Stimulated activated CD8-positive, alpha-beta memory T cell treated with anti-CD3 and anti-CD28 coated beads, Interleukin-12 subunit alpha, Interleukin-12 subunit beta, amount 100 ng/mL, for 1 hour (primary cell): ENCODE results near the gene PI4KB.
A peak's percentile ranks its signal among the peaks of the same experiment; 100 is the strongest.
"Not testable (repeated sequence)": the region's sequence is repeated elsewhere in the genome, so short reads cannot be mapped to it uniquely, and the experiment has no call there.

ENCODE experiments used
- DNase-seq: peaks from one replicate; pipeline ENCODE4 v3.0.0-alpha.2; 2020; ENCODE audit warnings: low read depth

PI4KB gene

DNA sequence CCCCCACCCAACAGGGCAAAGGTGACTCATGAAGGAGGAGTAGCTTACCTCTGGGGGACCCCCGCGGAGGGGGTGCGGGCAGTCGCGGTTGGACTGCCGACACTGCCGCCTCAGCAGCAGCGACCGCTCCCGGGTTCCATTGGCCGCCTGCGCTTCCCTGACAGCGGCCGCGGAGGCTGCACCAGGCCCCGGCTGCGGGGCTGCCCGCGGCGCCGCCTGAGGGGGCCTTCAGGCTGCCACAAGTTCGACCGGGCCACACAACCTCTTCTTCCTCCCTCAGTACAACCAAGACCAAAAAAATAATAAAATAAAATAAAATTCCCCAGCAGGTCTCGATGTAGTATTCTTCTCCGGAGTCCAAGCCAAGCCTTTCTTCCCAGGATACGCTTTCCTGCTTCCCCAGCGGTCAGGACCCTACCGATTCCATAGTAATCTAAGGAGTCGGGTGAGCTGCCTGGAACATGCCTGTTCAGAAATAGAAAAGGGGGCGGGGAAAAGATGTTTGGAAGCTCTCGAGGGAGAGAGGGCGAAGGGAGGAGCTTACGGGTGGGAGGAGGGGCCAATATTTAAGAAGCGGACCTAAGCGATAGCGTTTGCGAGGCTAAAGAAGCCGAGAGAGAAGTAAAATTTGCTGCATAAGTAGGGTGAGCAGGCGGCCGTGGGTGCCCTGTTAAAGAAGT, at the start of gene PI4KB:
TSS of gene PI4KB (minus strand) at position 194 of the 680 bp plus-strand sequence. CDS start 10,935 bp downstream, outside the sequence.
- peak; percentile 74 for DNase-seq

DNA sequence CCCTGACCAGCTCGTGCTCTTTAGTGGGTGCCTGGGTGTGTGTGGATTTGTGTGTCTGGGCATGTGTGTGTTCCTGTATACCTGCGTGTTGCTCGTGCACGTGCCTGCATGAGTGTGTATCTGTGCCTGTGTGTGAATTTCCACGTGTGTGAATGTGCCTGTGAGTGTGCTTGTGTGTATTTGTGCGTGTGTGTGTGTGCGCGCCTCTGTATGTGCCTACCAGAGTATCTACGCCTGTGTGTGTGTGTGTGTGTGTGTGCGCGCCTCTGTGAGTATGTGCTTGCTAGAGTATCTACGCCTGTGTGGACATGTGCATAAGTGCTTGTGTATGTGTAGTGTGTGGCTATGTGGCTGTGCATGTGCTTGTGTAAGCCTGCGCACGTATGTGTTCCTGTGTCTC, 46.0 kb upstream of the PI4KB start:
- no peak for DNase-seq

DNA sequence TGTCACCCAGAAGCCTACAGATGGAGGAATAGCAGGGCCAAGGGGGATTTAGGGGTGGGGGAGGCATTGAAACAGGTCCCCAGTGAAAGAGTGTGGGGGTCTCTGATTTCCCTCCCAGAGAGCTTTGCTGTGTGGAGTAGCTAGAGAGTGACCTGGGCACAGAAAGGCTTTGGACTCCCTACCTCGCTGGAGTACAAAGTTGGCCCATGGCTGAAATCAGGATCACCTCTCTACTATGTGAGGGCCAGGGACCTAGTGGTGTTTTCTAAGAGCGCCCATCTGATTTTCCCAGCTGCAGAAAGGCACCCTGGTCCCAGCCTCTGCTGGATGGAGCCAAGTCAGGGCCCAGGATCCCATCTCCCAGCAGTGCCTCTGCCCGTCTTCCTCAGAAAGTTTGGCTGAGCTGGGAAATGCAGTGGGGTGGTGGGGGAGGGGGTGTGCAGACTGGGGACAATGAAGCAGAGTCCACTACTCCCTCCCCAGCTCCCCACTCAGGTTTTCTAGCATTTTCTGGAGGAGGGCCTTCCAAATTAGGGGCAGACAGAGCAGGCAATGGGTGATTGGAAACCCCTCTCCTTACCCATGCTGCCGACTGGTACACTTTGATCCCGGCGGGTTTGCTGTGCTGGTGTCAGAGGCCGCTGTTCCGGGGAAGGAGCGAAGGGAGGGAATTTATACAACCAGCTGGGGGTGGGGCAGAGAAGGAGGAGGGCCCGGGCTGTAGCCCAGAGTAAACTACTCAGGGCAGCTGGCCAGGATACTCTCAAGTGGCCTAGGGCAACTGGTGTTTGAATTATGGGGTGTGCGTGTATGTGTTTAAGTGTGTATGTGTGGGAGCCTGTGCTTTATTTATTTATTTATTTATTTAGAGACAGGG, 45.1 kb upstream of the PI4KB start, which contains the start of gene SELENBP1:
TSS of gene SELENBP1 (minus strand) at position 648 of the 877 bp plus-strand sequence. CDS start at position 584, 64 bp downstream.
- no peak for DNase-seq

DNA sequence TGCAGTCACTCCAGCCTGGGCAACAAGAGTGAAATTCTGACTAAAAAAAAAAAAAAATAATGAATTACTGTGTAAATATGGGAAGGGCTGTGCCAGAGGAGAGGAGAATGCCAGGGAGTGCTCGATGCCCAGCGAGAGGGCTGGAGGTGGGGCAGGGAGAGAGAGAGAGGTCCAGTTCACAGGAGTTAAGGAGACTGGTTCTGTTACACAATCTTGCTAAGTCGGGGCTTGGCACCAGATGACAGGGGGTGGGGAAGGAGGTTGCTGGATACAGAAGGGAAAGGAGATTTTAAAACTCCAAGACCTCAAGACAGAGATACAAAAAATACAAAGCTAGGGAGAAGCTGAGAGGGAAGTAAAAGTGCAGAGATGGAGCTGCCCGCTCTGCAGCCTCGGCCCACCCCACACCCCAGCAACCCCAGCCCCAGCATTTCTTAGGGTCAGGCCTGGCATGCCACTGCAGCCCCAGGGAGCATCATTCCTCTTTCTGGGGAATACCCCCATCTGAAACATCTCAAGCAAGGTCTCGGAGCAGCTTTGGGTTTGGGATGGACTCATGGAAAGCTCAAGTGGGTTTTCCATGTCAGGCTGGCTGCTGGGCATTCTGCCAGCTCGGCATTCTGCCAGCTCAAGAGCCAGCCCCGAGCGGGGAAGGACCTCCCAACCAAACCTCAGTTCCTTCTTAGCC, 44.3 kb upstream of the PI4KB start:
- DNase-seq, result no peak

DNA sequence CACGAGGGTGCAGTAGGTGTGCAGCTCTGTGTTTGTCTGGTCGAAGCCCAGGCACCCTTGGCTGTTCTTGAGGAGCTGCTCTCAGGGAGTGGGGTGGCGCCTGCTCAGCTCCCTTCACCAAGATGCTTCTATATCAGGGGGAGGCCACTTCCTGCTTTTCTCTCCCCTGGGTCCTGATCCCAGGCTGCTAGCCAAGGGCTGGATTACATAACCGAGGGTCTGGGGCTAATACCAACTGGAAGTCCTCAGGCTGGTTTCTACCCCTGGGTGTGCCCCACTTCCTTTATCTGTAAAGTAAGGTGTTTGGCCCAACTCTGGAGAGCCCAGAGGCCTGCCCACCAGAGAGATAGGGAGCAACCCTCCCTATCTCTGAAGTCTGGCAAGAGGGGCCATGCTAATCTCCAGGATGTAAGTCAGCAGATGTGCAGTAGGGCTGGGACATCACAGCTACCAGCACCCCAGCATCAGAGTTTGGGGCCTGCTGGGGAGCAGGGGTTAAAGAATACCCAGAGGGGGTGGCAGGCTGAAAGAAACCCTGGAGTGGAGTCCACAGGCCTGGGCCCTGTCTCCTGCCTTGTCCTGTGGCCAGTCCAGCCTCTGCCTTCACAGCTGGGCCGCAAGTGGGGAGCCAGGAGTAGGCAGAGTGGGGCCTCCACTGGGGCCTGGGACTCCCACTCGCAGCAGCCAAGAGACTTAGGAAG, 43.1 kb upstream of the PI4KB start:
- DNase-seq, result no peak

DNA sequence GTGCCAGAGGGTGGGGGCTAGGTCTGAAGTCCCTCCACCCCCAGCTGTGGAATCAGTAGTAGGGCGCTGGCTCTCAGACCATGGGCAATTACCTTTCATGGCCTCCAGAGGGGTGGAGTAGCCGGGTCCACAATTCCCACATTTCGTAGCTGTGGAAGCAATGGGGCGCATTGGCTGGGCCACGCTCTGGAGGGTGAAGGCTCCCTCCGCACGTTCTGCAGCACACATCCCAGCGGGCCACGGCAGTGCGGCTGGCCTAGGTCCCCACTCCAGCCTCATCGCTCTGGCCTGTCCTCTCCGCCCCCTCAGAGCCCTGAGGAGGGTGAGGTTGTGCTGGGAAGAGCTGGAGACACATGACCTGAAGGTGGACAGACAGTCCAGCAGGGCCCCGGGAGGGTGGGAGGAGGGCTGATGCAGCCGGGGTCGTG, 42.4 kb upstream of the PI4KB start:
- DNase-seq, result no peak

DNA sequence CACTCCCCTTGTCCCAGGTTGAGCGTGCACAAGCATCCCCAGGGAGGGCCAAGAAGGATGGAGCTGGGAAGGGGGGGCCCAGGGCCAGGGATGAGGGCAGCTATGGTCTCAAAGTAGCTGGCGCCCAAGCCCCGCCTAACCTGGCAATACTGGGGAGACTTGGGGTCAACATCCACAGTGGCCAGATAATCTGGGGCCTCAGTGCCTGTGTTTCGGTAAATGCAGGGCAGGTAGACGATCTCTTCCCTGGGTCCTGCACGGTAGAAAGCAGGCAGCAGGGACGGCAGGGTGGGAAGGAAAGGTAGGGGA, 42.0 kb upstream of the PI4KB start:
- DNase-seq, result no peak

DNA sequence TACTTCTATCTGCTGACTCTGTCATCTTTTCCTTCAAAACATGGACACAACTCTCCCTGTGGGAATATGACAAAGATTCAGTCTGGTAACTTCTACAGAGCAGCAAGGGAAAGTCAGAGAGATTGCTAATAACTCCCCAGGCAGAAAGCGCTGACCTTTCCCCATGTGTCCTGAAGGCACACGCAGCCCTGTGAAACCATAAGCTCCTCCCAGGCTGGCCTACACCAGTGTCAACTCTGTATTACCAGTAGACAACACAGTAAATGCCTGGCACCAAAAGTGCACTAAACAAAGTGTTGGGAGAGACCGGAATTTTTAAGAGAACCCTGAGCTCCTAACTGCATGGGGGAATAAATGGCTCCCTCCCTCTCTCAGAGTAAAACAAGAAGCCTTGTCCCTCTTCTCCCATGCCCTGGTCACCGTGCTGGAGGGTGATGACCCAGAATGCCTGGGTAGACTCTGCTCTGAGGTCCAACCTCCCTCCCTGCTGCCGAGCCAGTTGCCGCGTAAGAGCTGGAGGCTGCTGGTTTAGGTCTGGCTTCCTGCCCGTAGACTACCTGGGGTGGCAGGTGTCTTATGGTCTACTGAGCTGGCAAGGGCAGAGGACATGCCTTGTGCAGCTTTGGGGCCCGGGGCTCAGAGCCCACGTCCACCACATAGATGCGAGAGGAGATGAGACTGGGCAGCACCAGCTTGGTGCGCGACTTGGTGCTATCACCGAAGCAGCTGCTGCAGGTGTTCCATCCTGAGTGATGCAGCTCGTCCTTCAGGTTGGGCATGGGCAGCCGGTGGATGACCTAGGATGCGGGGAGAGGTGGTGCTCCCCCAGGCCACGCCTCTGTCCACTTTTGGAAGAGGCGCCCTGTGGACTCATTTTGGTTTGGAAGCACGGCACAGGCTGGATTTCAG, 41.4 kb upstream of the PI4KB start:
- no peak for DNase-seq

DNA sequence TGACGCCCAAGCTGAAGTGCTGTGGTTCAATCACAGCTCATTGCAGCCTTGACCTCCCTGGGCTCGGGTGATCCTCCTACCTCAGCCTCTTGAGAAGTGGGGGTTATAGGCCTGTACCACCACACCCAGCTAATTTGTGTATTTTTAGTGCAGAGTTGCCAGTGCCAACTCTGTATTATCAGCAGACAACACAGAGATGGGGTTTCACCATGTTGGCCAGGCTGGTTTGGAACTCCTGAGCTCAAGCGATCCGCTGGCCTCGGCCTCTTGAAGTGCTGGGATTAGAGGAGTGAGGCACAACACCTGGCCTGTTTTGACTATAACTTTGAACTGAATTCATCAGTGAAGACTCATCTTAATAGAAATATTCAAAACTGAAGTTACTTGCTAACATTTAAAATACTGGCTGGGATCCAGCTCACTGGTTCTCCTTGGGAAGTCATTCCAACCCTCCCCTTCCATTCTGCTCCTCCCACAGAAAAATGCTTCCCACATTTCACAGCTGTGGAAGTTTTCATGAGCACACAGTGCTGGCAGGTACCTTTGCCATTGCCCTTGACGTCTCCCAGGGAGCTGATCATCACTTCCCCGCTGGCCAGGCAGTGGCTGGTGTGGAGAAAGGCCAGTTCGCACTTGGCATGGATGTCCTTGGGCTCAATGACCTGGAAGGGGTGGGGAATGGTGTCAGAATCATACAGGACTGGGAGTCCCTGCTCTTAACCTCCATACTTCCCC, 40.6 kb upstream of the PI4KB start:
- no peak for DNase-seq

DNA sequence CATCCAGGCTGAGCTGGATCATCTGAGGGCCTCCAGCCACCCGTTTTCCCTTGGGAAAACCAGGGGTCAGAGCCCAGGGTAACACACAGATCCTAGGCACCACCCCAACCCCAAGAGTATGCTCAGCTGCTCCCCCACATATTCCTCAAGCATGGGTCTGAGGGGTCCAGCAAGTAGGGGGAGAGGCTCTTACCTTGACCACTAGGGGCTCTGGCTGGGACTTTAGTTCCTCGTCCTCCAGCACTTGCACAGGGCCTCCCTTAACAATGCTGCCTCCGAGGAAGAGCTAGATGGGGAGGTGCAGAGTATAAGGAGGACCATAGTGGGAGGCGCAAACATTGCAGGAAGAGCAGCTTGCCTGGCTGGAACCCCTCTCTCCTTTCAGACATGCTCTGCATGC, 37.8 kb upstream of the PI4KB start:
- no peak for DNase-seq

DNA sequence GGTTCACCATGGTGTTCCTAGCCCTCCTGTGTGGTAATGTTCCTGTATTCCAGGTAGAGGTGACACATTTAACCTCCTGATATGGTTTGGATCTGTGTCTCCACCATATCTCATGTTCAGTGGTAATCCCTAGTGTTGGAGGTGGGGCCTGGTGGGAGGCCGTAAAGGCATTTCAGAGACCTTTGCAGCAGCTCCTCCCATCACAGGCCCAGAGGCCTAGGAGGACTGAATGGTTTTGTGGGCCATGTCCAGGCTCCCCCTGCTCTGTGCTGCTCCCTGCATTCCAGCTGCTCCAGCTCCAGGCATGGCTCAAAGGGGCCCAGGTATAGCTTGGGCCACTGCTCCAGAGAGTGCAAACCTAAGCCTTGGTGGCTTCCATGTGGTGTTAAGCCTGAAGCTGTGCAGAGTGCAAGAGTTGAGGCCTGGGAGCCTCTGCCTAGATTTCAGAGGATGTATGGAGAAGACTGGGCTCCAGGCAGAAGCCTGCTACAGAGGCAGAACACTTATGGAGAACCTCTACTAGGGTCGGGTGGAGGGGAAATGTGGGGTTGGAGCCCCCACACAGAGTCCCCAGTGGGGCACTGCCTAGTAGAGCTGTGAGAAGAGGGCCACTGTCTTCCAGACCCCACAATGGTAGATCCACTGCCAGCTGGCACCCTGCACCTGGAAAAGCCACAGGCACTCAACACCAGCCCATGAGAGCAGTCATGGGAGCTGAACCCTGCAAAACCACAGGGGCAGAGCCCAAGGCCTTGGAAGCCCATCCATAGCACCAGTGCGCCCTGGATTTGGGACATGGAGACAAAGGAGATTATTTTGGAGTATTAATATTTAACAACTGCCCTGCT, 35.3 kb upstream of the PI4KB start:
- no peak for DNase-seq

DNA sequence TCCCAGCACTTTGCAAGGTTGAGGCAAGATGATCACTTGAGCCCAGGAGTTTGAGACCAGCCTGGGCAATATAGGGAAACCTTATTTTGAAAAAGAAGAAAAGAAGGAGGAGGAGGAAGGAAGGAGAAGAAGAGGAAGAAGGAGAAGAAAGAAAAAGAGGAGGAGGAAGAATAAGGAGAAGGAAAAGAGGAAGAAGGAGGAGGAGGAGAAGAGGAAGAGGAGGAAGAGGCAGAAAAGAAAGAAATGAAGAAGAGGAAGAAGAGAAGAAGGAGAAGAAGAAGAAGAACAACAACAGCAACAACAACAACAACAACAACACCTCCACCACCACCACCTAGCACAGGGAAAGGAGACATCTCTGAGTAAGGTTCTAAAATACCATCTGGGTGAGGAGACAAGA, 34.7 kb upstream of the PI4KB start:
- no peak for DNase-seq

DNA sequence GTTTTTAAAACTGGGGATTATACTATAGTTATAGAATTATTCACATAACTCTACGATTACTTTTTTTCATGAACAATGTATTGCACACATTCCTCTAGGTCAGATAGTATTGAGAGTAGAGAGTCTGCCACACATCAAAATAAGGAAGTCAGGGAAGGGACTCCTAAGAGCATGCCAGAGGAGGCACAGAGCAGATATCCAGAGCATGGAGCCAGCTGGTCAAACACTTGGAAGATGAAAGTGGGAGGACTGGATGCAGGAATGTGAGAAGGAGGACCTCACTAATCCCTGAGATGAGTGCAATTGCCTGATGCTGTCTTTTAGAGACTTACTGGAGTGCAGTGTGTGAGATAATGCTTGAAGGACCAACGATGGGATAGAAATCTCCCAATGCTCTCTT, 29.5 kb upstream of the PI4KB start:
- DNase-seq, result no peak

DNA sequence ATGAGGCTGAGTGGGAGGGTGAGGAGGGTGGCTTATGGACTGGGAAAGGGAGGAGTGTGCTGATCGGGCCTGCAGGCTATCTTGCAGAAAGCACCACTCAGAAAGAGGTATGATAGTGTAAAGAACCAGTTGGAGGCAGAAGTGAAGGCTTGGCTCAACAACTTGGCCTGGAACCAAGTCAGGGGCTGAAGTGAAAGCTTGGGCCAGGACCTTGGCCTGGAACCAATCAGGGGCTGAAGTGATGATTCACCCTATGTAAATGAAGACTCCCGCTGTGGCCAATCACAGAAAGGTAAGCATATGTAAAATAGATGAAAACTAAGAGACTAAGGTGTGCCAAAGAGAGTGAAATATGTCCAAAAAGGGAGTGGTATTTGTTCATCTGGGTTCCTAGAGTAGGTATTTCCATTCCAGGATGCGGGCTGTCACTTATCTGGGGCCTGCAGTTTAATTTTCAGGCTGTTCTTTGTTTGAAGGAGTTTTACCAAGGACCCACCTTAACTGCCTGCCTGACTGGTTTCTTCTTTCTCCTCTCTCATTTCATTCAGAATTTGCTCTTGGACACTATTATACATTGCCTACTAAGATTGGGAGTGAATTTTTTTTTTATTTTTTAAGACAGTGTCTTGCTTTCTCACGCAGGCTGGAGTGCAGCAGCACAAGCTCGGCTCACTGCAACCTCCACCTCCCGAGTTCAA, 25.0 kb upstream of the PI4KB start:
- DNase-seq, result no peak

DNA sequence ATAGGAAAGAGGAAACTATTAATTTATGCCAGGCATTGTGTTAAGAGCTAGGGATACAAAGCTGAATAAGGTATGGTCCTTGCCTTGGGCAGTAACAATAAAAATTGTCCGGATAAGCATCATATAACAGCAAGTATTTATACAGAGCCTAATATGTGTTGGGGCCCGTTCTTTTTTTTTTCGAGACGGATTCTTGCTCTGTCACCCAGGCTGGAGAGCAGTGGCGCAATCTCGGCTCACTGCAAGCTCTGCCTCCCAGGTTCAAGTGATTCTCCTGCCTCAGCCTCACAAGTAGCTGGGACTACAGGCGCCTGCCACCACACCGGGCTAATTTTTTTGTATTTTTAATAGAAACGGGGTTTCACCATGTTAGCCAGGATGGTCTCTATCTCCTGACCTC, 23.1 kb upstream of the PI4KB start:
- DNase-seq, result not testable (repeated sequence)

DNA sequence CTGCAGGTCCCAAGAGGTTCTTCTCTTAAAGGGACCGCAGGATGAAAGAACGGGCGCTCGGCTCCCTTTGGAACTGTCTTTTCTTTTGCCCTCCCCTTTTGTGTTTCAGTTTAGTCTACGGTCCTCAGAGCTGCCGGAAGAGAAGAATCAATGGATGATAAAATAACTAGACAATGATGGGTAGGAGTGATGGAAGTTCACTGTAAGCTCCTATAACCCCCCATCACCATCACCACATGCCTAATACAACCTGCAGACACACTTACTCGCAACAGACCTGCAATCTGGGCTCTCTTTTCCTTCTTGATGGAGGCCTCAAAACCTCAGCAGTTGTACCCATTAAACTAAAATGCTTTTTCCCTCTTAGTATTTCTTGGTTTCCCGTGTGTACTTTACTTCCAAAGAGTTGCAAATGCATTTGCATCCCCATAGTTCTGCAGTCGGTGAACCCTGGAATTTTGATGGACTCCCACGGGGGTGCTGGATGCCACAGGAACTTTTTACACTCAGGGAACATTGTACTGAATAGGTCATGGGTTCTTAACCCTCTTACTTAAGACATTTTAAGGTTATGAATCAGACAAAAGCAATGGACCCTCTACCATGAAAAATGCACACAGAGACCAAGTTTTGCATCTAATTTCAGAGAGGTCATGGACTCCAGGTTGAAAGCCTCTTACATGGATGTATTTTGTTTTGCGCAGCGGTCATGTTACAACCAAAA, 20.5 kb upstream of the PI4KB start:
- DNase-seq, result no peak

DNA sequence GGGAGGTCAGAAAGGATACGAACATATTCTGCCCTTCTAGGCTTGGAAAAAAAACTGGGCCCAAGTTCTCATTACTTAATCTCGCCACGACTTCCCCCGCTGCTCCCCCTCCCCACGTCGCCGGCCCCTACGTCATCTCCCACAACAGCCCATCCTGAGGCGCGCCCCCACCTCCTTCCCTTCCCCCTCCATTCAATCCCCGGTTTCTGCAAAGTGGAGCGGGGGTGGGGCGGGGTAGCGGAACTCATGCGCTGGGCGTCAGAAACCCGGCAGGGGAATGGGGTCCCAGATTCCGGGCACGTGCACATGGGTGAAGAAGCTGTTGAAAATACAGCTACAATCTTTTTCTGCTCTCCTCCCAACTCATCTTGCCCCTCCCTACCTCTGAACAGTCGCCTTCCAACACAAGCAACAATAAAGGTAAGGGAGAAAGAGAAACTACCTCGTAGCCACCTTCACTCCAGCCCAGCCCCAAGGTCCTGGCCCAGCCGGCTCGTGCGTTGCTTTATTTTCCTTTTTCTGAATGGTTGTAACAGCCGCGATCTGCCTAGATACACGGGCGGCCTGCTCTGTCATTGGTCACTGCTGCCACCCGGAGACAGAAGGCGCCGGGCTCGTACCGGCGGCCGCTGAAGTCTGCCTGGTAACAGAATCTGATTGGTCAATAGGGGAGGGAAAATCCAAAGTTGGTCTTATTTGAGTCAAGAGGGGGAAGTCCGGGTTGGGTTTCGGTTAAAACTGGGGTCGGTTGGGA, 19.7 kb upstream of the PI4KB start, which contains the start of gene RFX5:
TSS of gene RFX5 (minus strand) at position 484 of the 754 bp plus-strand sequence. CDS start 932 bp downstream, outside the sequence.
- peak; percentile 83 for DNase-seq
